K562 (cell line): Measurements from ENCODE around the gene PTPRE.

ENCODE experiments used
- BDP1 ChIP-seq: IDR thresholded peaks from 3 replicates; pipeline ENCODE4 v1.6.1; 2011; ENCODE audit not compliant: insufficient read length, insufficient read depth
- BRCA1 ChIP-seq, 2 experiments: fragments of 450-650 bp in 1 of 2; sonication (generic) in 1 of 2; formaldehyde crosslinking in 1 of 2; IDR thresholded peaks; 2 replicates each; pipeline versions ENCODE4 v1.5.0 to v1.6.1; 2017 to 2020; ENCODE audit warnings: mild to moderate bottlenecking in 1 of 2, missing genetic modification reagents in 1 of 2
- BRF2 ChIP-seq: IDR thresholded peaks from 3 replicates; pipeline ENCODE4 v1.6.1; 2011; ENCODE audit warnings: borderline replicate concordance, mild to moderate bottlenecking; ENCODE audit not compliant: insufficient read length, insufficient read depth
- CBX3 ChIP-seq, 2 experiments: IDR thresholded peaks; 1 replicate in 1 of 2; 2 replicates in 1 of 2; pipeline ENCODE4 v1.6.1; 2012; ENCODE audit warnings: inconsistent platforms in 2 of 2, low read length in 2 of 2, borderline replicate concordance in 1 of 2, control low read depth in 1 of 2
- CTCF ChIP-seq, 3 experiments: IDR thresholded peaks in 2 of 3; conservative IDR thresholded peaks in 1 of 3; 2 replicates each; pipeline ENCODE4 v1.5.1; 2011 to 2012; ENCODE audit warnings: low read length in 3 of 3, mild to moderate bottlenecking in 3 of 3, control low read depth in 2 of 3, improper control_type of control experiment in 1 of 3, inconsistent platforms in 1 of 3, low read depth in 1 of 3, mixed read lengths in 1 of 3, moderate library complexity in 1 of 3; ENCODE audit not compliant: insufficient read depth in 2 of 3
- POLR2A ChIP-seq: fragments of 450-650 bp; conservative IDR thresholded peaks from 2 replicates; pipeline ENCODE4 v1.6.1; 2016
- SIX5 ChIP-seq, 2 experiments: IDR thresholded peaks; 2 replicates each; pipeline ENCODE4 v1.6.1; 2011; ENCODE audit warnings: low read length in 2 of 2, borderline replicate concordance in 1 of 2, low read depth in 1 of 2, mild to moderate bottlenecking in 1 of 2, moderate library complexity in 1 of 2; ENCODE audit not compliant: insufficient read depth in 1 of 2
- SMC3 ChIP-seq: conservative IDR thresholded peaks from 2 replicates; pipeline ENCODE4 v1.6.1; 2011; ENCODE audit warnings: low read depth, low read length, improper control_type of control experiment; ENCODE audit not compliant: insufficient read depth

GRCh38 chr10:127889605-127890195, 17.2 kb upstream of the PTPRE start:
- TF ChIP-seq BRCA1 (IDR thresholded peaks at IDR 0.05) (no peak), BRCA1 (CRISPR knock-in tag; IDR thresholded peaks at IDR 0.05) (no peak), SIX5 (IDR thresholded peaks at IDR 0.05; ENCODE audit: borderline replicate concordance in 1 of 2, insufficient read depth in 1 of 2, low read depth in 1 of 2, low read length in 2 of 2) (no peak), CBX3 (IDR thresholded peaks at IDR 0.05; ENCODE audit: borderline replicate concordance in 1 of 2, low read length in 2 of 2) (no peak), CTCF (IDR thresholded peaks at IDR 0.05 in 2 of 3, conservative IDR thresholded peaks at IDR 0.05 in 1 of 3; ENCODE audit: insufficient read depth in 2 of 3, low read depth in 1 of 3, low read length in 3 of 3) (no peak), POLR2A (no peak), SMC3 (no peak), BDP1 (no peak), BRF2 (no peak)
